ENCODE results near the gene IL3RA.

- TF ChIP-seq ARNT (IDR thresholded peaks at IDR 0.05) = no peak
- no peak for TF ChIP-seq FOXM1 (IDR thresholded peaks at IDR 0.05; ENCODE audit: borderline replicate concordance)
- TF ChIP-seq FOXA1 (IDR thresholded peaks at IDR 0.05) = no peak
- TF ChIP-seq CTBP1 (IDR thresholded peaks at IDR 0.05; ENCODE audit: borderline replicate concordance) = no peak
- no peak for TF ChIP-seq FOXK2 (IDR thresholded peaks at IDR 0.05)
These were observed 59.1 kb downstream of the IL3RA start for GRCh38 chrX:1395646-1396216.

Measured in HEK293T (cell line).